HG02973 (cell line): Measurements from ENCODE around the gene NKAIN1.

Experiments used
- ATAC-seq: cut with Tn5 transposase; IDR thresholded peaks from one replicate; pipeline ENCODE4 v1.9.1; 2021; ENCODE audit warnings: moderate library complexity; ENCODE audit not compliant: unreplicated experiment

NKAIN1 gene

DNA sequence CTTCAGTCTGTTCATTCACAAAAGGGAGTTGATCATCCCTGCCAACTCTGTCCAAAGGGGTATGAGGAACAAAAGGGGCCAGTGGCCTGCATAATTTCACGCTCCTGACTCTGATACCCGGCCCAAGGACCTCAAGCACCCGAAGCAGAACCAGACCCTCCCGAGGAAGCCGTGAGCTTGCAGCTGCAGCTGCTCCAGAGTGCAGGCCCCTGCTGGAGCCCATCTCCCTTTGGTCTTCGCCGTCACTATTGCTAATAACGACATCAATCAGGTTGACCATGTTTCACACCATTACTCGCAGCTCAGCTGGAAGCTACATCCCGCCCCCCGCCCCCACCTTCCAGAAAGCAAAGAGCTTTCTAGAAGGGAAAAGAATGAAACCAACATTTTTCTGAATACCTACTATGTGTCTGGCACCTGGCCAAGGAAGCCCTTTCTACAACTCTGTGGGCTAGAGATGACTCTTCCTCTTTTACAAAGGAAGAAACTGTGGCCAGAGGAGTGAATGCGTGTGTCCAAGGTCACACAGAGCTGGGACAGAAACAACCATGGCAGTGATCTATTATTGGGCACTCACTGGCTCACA lies 5.5 kb downstream of the NKAIN1 start:
- no peak for ATAC-seq

- no peak for ATAC-seq
These were observed 7.0 kb downstream of the NKAIN1 start for GRCh38 chr1:31232689-31233088.

GRCh38 chr1:31231802-31232201 lies 7.9 kb downstream of the NKAIN1 start:
- no peak for ATAC-seq

- ATAC-seq, result no peak
These were observed 9.3 kb downstream of the NKAIN1 start for GRCh38 chr1:31230378-31230777.

GRCh38 chr1:31228986-31229385 lies 10.7 kb downstream of the NKAIN1 start:
- ATAC-seq, result no peak

DNA sequence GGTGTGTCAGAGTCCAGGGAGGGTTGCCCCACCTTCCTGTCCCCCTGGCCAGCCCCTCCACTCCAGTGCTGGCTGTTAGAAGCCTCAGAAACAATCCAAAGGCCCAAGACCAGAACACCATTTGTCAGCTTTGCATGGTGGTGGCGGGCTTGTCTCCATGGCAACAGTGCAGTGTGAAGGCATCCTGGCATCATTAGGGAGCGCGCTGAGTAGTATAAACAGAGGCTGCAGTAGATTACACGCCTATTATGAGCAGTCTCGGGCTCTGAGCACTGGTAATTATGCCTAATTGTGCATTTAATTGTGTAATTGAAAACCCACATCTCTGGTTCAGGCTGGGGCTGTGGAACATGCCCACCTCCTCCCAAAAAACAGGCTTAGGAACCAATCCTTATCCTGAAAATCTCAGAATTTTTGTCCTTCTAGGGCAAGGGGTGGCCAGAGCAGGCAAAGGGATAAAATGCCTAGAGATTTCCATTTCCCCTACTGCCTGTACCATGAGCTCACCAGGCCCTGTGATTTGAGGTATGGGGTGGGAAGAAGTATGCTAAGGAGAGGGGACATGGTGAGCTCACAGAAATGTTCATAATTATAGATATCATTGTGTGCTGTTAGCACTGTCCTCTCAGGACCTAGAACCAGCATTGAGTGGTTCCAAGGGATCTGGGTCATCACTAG lies 11.7 kb downstream of the NKAIN1 start:
- ATAC-seq, result no peak

DNA sequence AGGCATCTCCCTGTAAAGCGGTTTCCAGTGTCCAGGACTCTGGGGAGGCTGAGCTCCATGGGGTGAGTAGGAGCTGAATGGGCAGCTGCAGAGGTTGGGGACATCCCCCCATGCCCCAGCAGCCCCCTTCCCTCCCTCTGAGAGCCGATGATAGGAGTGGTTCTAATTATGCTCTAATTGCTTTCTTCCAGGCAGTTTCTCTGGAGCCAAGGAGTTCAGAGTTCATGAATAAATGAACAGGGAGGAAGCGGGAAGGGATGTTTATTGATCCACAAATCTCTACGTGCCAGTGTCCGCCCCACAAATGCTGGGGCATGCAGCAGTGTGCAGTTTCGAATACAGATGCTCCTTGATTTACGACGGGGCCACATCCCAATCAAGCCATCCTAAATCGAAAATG lies 15.6 kb downstream of the NKAIN1 start:
- ATAC-seq, result no peak

- no peak for ATAC-seq
These were observed 17.5 kb downstream of the NKAIN1 start for GRCh38 chr1:31222176-31222575.

- no peak for ATAC-seq
These were observed 18.6 kb downstream of the NKAIN1 start for GRCh38 chr1:31221072-31221471.

- ATAC-seq, result no peak
These were observed 20.2 kb downstream of the NKAIN1 start for GRCh38 chr1:31219489-31219888.

DNA sequence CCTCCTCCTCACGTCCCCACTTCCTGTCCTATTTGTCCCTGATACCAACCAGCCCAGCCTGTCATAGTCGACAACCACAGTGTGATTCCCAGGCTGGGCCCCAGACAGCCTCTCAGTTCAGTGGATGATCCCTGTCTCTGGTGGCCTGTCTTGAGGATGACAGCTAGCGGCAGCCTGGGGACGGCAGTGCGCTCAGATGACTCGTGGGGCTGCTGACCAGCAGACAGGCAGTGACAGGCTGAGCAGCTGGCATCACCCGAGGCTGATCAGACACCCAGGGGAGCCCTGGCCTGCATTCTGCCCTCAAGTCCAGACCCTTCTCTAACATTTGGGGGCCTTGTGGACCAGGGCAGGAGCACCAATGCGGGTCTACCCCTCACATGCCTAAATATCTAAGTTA lies 21.0 kb downstream of the NKAIN1 start:
- no peak for ATAC-seq

- ATAC-seq, result no peak
These were observed 23.7 kb downstream of the NKAIN1 start for GRCh38 chr1:31216016-31216415.

- ATAC-seq, result no peak
These were observed 24.6 kb downstream of the NKAIN1 start for GRCh38 chr1:31215065-31215570.

DNA sequence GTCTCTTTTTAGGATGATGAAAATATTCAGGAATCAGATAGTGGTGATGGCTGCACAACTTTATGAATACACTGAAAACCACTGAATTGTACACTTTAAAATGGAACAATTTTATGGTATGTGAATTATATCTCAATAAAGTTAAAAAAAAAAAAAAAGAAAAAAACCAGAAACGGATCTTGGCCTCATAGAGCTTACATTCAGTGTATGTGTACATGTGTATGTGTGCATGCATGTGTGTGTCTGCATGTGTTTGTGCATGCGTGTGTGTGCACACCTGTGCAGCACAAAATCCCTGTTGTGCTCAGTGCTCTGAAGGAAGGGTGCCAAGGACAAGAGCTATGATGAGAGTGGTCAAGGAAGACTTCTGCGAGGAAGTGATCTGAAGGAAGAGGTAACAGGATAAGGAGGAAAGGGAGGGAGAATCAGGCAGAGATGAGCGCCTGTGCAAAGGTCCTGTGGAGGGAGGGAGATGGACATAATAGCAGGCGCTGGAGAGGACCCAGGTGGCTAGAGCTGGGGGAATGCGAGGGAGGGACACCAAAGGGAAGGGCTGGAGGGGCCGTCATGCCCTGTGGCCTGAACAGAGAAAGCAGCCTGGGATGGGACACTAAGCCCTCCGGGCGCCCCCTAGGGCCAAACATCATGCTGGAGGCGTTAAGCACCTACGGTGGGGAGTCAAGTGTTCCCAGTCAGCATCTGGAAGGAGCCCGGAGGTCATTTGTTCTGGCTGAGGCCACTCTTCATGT lies 25.2 kb downstream of the NKAIN1 start:
- ATAC-seq, result no peak

DNA sequence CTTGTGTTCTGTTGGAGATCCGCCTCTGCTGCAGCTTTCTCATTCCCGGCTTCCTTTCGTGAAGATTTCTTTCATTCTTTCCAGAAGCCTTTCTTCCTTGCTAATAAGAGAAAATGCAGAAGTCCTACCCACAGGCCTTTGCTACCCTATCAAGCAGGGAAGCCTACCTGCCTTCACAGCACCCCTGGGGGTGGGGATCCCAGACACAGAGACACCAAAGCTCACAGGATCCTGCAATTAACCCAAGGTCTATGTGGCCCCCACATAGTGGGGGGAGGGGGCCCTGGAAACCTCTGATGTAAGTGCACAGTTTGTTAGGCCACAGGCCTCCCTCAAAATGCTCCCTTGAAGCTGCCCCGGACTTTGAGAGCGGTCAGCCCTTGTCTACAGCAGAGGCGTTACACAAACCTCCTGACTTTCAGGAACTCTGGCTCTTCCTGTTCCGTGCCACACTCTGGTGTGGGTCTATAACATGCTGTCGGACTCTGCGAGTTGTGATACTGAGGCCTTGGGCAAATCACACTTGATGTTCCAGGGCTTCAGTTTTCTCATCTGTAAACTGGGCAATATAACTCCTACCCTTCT lies 31.2 kb downstream of the NKAIN1 start:
- no peak for ATAC-seq

DNA sequence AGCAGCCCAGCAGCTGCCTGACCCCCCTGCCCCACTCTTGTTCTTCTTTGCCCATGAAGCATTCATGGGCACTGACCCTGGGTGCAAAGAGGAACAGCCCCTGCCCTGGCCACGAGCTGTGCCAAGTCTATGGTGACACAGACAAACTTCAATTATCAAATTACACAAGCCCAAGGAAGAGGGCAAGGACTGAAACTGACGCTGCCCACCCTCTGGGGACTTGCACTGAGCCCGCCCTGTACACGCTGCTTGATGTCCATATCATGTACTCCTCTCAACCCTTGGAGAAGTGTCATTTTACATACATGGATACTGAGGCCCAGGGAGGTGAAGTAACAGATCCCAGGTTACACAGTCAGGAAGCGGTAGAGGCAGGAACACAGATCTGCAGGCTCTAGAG lies 32.1 kb downstream of the NKAIN1 start:
- ATAC-seq, result no peak

DNA sequence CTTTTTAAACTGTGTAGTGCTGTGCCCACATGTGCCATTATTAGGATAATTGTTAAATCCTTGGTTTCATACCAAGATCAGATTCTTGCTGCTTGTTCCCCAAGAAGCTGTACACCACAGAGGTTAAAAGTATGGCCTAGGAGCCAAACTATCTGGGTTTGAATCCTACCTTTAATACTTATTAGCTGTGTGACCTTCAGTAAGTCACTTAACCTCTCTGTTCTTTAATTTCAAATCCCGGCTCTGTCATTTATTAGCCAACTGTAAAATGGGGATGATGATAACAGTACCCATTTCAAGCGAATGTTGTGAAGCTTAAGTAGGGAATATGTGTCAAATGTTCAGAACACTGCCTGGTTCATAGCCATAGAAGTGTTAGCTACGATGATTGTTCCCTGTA lies 32.6 kb downstream of the NKAIN1 start:
- no peak for ATAC-seq

DNA sequence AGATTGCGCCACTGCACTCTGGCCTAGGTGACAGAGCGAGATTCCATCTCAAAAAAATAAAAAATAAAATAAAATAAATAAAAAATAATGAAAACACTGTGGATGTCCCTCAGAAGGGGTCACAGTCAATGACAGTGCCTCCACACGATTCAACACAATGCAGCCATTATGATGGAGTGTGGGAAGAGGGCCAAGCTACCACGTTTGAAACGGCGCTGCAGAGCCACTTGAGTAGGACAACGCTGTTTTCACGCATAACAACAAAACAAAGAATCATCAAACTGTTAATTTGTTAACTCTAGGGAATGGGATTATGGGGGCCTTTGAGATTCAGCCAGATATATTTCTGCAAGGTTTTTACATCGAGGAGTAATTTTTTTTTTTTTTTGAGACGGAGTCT lies 36.5 kb downstream of the NKAIN1 start:
- no peak for ATAC-seq

- no peak for ATAC-seq
These were observed 37.7 kb downstream of the NKAIN1 start for GRCh38 chr1:31201931-31202360.

DNA sequence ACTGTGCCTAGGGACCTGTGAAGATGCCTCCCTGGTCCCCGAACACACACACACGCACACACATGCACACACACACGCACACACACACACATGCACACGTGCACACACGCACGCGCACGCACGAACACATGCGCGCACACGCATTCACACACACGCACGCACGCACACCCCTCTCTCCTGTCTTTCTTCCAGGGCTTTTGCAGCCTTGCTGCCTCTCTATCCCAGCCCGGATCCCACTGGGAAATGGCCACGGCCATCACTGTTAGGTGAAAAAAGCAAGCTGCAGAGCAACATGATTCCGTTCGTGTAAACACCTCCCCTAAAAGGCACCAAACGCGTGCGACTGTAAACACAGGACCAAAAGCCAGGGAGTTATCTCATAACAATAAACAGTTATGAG lies 39.7 kb downstream of the NKAIN1 start:
- ATAC-seq, result no peak

DNA sequence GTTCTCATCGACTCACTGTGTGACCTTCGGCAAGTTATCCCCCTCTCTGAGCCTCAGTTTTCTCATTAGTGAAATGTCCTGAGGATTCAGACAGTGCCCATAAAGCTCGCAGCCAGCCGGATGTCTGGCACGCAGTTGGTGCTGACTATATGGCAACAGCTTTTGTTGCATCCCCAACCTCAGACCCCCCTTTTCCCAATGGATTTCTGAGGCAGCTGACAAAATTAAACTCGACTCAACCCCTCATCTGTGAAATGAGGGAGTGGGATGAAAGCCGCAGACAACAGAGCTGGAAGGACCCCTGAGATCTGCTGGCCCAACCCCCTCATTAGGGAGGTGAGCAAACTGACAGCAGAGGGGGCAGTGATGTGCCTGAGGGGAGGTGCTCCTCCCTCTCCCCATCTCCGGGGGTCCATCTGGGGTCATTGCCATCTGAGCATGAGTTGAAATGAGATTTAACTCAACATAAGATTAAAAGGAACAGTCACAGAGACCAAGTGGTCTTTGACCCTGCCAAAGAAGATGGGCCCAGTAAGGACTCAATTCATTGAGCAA lies 40.4 kb downstream of the NKAIN1 start:
- no peak for ATAC-seq
